Stimulated activated CD4-positive, alpha-beta T cell treated with anti-CD3 and anti-CD28 coated beads, Interleukin-12 subunit alpha, Interleukin-12 subunit beta, amount 100 ng/mL, for 4 hours (primary cell): ENCODE data around the gene STRA8.

Experiments
- DNase-seq: peaks from one replicate; pipeline ENCODE4 v3.0.0-alpha.2; 2020

STRA8 gene

GRCh38 chr7:135272303-135272702 lies 38.7 kb downstream of the STRA8 start:
- no peak for DNase-seq

GRCh38 chr7:135273581-135273980 lies 39.9 kb downstream of the STRA8 start:
- DNase-seq = no peak

DNA sequence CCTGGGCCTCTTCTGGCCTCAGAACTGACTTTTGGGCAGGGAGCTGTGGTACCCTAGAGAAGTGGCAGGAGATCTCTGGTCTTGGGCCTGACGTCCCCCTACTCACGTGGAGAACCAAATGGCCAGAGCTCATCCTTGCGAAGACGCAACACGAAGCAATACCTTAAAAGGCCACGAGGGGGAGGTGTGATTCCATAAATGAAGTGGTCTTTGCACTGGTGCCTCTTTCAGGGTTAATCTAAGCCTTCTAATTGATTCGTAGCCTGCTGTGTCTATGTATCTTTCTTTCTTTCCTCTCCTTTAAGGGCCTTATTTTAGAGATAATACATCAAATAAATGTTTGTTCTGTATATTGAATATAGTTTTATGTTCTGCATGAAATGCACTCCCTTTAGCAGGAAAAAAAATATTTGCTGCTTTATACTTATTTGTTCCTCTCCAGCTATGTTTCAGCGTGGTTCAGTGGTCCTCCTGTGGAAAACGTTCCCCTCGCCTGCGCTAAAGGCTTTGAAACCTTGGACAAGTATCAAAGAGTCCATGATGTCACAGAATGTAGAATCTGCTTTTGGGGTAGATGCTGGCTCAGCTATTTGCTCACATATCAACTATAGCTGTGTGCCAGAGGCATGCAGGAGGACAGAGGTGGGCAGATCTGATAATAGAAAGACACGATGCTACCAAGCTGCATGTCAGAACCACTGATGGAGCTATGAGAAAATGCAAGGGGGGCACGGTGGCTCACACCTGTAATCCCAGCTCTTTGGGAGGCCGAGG lies 41.0 kb downstream of the STRA8 start:
- DNase-seq = peak; percentile 70

GRCh38 chr7:135275971-135276580 lies 42.4 kb downstream of the STRA8 start:
- DNase-seq = no peak

- DNase-seq = no peak
Measured at GRCh38 chr7:135277161-135277560, 43.5 kb downstream of the STRA8 start.

DNA sequence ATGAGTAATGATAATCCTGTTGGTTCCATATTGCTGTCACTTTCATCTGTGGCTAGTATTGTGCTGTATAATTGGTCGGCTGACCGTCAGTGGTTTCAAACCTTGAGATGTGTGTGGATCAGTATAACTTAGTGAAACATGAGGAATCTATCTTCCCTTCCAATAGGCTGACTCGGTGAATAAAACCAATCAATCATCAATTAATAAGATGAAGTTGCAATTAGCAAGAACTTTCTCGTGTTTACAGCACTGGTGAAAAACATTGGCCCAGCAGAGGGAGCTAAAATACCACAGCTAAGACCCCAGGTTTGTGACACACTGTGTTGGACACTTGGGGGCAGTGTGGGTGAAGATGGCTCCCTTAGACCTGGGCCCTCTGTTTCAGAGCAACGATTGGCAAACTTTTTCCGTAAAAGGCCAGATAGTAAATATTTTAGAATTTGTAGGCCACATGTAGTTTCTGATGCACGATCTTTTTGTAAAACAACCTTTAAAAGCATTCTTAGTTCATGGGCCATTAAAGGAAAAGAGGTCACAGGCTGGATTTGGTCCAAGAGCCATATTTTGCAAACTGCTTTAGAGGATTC lies 47.8 kb downstream of the STRA8 start:
- DNase-seq = peak; percentile 63

DNA sequence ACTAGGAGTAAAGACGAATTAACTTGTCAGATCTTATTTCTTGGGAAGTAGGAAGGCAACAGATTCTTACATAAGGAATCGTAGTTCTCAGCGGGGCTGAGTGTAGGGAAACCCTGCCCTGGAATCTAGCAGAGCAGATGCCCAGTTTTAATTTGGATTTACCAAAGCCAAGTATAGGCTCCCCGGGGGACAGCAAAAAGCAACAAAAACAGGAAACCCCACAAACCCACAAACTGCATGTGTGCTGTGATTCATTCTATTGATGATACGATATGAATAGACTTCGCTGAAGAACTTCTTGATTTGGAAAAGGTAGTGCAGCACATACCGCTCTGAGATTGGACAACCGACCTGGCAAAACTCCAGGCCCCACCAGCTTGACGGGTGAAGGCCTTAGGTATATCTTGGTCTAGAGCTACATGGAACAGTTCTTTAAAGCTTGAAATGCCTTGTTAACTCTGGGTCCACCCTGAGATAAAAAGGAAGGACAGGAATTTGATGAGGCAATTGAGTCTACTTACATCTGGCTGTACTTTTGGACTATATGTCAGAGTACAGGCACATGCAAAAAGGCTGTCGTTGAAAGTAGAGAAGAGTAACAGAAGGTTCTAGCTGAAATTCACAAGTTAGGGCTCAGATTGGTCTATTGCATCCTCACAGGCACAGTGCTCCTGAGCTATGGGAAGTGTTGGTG lies 49.1 kb downstream of the STRA8 start:
- no peak for DNase-seq

- no peak for DNase-seq
Measured at GRCh38 chr7:135283959-135284638, 50.5 kb downstream of the STRA8 start.

DNA sequence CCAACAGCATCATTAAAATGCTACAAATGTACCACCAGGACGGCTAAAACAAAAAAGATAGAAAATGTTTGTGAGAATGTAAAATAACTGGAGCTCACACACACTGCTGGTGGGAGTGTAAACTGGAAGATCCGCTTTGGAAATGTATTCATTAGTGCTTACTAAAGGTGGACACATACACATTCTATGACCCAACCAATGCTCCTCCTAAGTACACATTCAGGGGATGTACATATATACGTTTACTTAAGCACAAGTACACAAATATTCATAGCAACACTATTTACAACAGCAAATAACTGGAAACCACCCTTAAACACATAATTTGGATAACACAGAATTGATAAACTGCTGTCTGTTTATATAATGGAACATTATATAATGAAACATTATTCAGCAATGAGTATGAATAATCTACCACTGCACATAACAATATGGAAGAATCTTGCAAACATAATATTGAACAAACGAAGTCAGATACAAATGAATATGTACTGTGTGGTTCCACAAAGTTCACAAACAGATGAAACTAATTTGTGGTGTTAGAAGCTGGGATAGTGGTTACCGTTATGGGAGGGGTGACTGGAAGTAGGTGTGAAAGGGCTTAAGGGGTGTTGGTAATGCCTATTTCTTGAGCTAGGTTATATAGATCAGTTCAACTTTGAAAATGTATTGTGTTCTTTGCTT lies 52.1 kb downstream of the STRA8 start:
- no peak for DNase-seq

- DNase-seq = no peak
Measured at GRCh38 chr7:135286876-135287275, 53.2 kb downstream of the STRA8 start.

GRCh38 chr7:135290594-135290993 lies 57.0 kb downstream of the STRA8 start:
- no peak for DNase-seq

- DNase-seq = no peak
Measured at GRCh38 chr7:135291809-135292253, 58.2 kb downstream of the STRA8 start.

DNA sequence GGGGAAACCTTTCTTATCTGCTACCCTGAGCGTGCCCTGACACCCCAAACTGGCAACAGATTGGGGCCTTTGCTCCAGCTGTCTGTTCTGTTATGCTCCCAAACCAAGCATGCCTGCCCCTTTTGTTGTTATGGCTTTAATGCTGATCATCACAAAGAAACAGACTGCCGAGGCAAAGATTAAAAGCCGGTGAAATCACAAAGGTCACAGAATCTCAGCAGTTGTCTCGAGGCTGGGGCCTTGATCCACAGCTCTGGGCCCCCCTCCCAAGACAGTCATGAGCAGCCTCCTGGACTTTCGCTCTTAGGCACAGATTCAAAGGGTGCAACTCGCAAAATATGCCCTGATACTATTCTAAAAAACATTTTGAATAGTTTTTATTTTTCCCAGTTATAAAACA lies 65.6 kb downstream of the STRA8 start:
- DNase-seq = no peak

- DNase-seq = no peak
Measured at GRCh38 chr7:135300913-135301765, 67.5 kb downstream of the STRA8 start.
